Stimulated activated CD8-positive, alpha-beta memory T cell treated with anti-CD3 and anti-CD28 coated beads, Interleukin-2, amount 100 ng/mL, for 48 hours (primary cell): ENCODE results near the gene BCL10.

Experiments used
- DNase-seq, 2 donors: peaks; one replicate each; pipeline ENCODE4 v3.0.0-alpha.2; 2020; ENCODE audit warnings: low read depth in 2 of 2

Gene BCL10

GRCh38 chr1:85297855-85298629 is 21.6 kb upstream of the BCL10 start:
- peak; percentile 50 to 63 for DNase-seq

GRCh38 chr1:85297538-85297854 is 21.1 kb upstream of the BCL10 start:
- DNase-seq: no peak

DNA sequence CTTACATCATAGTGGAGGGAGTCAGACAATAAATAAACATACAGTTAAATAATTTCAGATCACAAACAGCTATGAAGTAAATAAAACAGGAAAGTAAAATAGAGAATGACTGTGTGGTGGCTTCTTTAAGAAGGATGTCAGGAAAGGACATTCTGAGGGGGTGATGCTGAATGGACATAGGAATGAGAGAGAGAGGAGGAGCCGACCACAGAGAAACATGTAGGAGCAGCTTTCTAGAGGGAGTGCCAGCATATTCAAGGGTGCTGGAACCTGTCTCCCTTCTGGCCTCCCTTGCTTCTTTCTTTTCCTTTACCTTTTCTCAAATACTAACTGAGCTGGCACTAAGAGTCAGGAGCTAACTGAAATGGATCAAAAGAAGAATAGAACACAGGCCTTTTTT is 20.5 kb upstream of the BCL10 start:
- DNase-seq: no peak

DNA sequence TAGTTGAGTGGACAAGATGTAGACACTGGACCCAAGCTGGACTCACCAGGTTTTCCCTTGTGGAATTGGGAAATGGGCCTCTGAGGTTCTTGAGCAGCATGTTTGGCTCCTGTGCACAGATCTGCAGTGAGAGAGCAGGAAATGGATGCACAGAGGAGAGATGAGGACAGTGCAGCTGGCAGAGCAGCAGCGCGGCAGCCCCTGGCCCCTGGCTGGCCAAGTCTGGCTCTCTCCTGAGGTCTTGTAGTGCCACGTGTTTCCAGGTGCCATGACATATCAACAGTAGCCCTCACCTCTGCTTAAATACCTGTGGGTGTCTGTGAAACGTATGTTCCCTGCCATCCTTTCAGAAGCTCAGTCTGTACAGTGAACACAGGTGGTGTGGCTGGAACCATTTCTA is 19.2 kb upstream of the BCL10 start:
- no peak for DNase-seq

DNA sequence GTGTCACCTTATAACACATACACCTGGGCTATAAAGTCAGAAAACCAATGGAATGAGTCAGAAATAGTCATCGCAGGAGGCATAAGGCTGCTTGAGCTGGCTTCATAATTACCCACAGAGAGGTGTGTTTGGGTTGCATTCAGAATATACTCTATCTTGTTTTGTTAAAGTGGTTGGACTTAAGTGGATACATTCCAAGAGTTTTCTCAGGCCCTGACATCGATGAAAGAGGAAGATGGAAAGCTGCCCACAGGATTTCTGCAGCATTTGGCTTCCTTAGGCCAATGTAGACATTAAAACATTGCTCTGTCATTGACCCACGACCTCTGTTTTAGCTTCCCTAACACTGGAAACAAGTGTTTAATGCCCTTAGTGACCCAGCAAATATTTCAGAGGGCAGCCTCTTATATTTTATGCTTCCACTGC is 18.6 kb upstream of the BCL10 start:
- no peak for DNase-seq

- DNase-seq: no peak
Measured at GRCh38 chr1:85290826-85291225, 14.4 kb upstream of the BCL10 start.

DNA sequence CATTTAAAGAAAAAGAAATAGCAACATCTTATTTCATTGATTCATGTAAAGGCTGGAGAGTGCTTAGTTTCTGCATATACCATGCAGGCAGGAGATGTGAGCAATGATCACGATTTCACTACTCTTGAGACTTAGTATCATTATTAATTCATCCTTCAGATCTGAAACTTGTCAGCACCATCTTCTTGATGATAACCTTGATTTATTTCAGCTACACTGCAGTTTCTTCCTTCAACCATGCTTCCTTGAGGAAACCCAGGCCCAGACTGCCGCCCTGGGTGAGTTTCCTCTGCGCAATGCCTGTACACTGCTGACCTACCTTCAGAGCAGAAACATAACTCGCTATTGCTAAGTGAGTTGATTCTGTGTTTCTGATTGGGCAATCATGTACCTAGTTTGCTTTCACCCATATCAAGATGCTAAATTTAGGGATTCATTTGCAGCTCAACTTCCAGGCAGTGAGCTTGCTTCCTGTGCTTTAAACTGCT is 13.5 kb upstream of the BCL10 start:
- no peak for DNase-seq

- DNase-seq: peak in 1 of 2 donors; percentile 27
Measured at GRCh38 chr1:85289207-85289847, 12.9 kb upstream of the BCL10 start.

DNA sequence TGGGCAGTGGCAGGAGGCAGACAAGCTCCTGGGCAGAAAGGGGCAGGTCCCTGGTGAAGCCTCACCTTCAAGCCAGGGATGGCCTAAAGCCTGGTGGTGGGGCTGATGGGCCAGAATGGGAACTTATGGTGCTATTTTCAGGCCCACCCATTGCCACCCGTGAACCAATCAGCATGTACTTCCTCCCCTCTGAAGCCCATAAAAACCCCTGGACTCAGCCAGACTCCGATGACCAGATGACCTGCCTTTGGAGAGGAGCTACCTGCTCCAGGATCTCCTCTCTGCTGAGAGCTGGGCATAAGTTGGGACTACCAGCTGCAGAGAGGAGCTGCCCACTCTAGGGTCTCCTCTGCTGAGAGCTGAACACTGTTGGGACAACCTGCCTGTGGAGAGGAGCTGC is 7.8 kb upstream of the BCL10 start:
- DNase-seq: no peak

GRCh38 chr1:85283475-85284199 is 7.2 kb upstream of the BCL10 start:
- no peak for DNase-seq

DNA sequence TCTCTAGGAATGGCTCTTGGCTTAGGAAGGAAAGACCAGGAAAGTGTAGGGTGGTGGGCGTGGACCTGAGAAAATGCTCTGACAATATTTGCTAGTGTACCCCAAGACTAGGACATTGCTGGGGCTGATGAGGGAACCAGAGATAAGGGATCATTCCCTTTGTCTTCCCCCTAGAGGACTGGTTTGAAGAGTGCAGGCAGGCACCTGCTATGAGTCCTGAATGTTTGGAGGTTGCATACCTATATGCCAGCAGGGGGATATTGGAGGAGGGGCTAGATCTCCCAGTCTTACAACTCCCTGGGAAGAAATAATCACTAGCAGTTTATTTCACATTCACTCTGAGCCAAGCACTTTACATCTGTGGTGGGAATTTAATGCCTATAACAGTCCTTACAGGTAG is 6.0 kb upstream of the BCL10 start:
- no peak for DNase-seq

DNA sequence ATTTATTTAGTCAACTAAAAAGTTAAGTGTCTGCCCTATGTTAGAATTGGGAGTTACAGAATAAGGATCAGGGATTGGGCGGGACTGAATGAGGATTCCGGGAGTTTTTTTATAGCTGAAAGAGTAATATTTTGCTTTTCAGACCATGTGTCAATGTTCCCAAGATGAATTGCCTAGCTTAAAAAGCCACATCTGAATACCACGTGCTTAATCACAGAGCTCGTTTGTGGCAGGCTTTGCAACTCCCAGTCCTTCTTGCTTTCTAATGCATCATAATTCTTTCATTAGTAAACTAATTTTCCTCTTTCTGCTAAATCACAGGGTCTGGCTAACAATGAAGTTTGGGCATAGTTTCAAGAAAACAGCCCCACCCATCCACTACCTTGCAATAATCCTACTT is 4.2 kb upstream of the BCL10 start:
- no peak for DNase-seq

DNA sequence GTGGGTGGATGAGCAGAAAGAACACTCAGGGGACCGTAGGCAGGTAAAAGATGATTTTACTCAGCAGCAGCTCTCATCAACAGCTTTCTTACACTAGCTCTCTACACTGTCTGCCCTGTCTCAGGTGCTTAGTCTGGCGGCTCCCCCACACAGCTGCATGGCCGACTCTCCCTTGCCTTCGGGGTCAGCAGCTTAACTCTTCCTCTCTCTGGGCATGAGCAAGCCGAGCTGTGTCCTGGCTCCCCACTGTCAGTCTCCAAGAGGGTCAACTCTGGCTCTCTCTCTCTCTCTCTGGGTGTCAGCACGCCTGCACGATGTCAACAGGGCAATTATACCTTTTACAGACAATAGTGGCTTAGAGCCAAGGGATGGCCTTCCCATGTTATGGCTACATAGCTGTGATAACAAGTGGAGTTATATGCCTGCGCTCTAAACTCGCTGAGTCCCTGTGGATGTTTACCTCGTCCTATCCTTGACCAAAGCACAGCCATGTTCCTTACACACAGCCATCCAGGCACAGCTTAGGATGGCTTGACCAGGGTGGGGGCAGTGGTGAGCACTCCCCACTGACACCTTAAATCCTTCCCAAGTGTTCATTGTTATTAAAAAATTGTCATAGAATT is 3.1 kb upstream of the BCL10 start:
- DNase-seq: no peak

DNA sequence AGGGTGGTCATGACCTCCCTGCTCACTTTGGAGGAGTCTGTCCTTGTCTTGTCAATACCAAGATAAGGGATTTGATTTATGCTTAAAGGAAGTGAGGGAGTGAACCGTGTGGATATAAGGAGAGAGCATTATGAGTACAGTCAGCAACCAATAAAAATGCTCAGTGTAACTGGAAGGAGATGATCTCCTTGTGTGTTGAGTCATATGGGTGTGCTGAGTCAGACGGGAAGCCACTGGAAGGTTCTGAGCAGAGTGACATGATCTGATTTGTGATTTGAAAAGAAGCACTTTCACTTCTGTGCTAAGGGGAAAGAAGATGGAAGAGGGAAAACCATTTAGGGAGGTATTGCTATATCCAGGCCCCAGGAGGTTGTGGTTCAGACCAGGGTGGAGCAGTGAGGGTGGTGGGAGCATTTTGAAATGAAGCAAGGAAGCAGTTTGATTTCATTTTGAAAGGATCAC is 2.5 kb upstream of the BCL10 start:
- DNase-seq: peak in 1 of 2 donors; percentile 42

GRCh38 chr1:85277802-85278201 is 1.4 kb upstream of the BCL10 start:
- no peak for DNase-seq

DNA sequence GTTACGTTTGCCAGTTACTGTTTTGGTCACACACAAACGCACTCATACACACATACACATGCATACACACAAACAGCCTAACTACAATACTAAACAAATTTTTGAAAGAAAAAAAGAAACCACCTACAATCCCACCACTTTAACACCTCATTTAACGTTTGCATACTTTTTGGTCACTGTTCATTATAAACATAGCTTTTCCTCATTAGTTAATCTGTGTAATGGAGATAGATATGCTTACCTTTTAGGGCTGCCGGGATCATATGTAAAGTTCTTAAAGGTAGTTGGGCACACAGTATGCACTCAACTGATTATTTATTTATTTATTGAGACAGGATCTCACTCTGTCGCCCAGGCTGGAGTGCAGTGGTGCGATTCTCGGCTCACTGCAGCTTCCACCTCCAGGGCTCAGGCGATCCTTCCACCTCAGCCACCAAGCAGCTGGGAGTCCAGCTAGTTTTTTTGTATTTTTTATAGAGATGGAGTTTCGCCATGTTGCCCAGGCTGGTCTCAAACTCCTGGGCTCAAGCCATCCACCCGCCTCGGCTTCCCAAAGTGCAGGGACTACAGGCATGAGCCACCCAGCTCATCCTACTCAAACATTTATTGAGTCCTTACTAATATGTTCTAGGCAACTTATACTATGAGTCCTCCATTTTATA is 677 bp upstream of the BCL10 start:
- no peak for DNase-seq

DNA sequence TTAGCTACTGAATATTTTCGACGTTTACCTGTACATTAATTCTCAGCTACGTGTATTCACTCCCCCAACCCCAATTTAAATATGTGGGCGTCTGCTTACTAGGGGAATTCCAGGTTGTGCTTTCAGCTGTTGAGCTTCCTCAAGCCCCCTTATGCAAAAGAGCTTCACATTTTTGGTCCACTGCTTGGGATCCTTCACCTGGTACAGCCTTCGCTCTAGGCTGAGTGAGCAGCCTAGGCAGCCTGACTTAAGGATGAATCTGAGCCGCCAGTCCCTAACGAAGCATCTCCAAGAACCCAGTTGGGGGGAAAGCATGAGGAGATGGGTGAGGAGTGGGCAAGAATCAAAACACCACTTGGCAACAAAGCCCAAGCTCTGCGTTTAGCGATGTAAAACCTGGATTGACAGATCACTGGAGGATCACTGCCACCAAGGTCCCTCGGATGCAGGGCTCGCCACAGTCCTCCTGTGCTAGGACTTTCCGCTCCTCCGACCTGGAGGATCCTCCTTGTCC is 674 bp downstream of the BCL10 start:
- DNase-seq: no peak

DNA sequence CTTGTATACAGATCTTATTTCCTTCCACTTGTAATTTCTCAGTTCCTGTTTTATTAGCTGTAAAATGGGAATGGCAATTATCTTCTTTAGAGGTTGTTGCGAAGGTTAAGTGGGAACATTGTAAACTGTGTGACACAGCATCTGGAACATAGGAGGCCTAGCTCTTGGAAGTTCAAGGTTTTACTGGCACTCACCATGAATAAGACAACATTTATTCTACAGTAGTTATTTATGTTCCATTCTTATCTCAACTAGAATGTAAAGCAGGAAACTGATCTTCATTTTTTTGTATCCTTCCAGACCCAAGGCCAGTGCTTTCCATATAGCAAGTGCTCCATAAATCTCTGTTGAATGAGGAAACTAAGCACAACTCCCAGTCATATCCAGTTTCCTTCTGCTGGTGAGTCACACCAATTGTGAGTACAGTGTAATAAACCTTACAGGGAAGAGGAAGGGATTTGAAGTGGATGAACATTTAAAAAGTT is 1.4 kb downstream of the BCL10 start:
- no peak for DNase-seq

DNA sequence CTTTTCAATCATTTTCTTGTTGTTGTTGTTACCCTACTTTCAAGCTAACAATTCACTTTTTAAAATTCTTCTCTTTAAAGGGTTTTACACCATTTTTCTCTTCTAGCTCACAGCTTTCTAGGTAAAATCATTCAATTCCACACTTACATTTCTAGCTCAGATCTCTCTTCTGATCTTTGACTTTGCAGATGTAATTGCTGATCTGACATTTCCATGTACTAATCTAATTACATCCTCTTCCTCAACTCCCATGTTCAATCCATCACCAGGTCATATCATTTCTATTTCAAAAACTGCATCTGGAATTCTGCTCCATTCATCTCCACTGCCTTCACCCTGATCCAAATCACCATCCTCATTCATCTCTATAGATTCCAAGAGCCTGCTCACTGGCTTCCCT is 3.0 kb downstream of the BCL10 start:
- DNase-seq: no peak

DNA sequence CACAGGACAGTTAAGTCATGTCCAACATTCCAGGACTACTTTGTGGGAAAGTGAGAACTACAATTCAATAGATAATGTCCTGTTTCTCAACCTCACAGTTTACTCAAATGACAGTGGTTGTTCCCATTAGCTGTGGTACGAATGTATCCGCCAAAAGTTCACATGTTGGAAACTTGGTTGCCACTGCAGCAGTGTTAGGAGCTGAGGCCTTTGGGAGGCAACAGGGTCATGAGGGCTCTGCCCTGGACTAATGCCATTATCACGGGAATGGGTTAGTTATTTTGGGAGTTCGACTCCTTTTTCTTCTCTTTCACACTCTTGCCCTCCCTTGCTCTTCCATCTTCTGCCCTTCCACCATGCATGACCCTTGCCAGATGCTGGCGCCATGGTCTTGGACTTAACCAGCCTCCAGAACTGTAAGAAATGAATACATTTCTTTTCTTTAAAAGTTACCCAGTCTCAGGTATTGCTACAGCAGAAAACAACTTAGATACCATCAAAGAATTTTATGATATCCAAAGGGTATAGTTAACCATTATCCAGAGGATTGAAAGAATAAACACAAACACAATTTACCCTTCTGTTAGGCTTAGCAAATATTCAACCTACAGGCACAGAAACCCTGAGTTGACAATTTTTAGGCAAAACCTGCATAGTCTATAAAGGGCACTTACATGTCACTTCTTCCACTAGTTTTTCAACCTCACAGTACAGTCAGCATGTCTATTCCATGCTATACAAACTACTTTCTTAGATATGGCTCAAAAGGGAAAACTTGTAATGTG is 7.4 kb downstream of the BCL10 start:
- DNase-seq: no peak

- DNase-seq: no peak
Measured at GRCh38 chr1:85267313-85267712, 9.1 kb downstream of the BCL10 start.
